ENCODE data around the gene MEX3C.

The MEX3C gene

GRCh38 chr18:51151568-51152511 is 45.6 kb downstream of the MEX3C start:
- no peak for ATAC-seq
- TF ChIP-seq POU6F1 (CRISPR knock-in tag; IDR thresholded peaks at IDR 0.05; ENCODE audit: borderline replicate concordance, low read depth), result no peak
- TF ChIP-seq ZC3H10 (CRISPR knock-in tag; IDR thresholded peaks at IDR 0.05), result no peak
- TF ChIP-seq TSHZ2 (CRISPR knock-in tag; IDR thresholded peaks at IDR 0.05), result no peak
- no peak for TF ChIP-seq ZNF565 (CRISPR knock-in tag; conservative IDR thresholded peaks at IDR 0.05; ENCODE audit: low read depth)
- no peak for TF ChIP-seq CSDC2 (CRISPR knock-in tag; IDR thresholded peaks at IDR 0.05)
- no peak for TF ChIP-seq CREB5 (CRISPR knock-in tag; IDR thresholded peaks at IDR 0.05; ENCODE audit: low read depth)
- no peak for TF ChIP-seq TOX (CRISPR knock-in tag; IDR thresholded peaks at IDR 0.05; ENCODE audit: borderline replicate concordance)
- TF ChIP-seq SNAI2 (CRISPR knock-in tag; IDR thresholded peaks at IDR 0.05), result no peak
- no peak for TF ChIP-seq RARB (CRISPR knock-in tag; IDR thresholded peaks at IDR 0.05)
- TF ChIP-seq ZFP3 (CRISPR knock-in tag; IDR thresholded peaks at IDR 0.05), result no peak
- TF ChIP-seq TCF4 (CRISPR knock-in tag; IDR thresholded peaks at IDR 0.05; ENCODE audit: borderline replicate concordance), result no peak
- no peak for TF ChIP-seq GLIS3 (CRISPR knock-in tag; IDR thresholded peaks at IDR 0.05)
- no peak for TF ChIP-seq CSRNP3 (CRISPR knock-in tag; IDR thresholded peaks at IDR 0.05)
- TF ChIP-seq ZNF70 (CRISPR knock-in tag; IDR thresholded peaks at IDR 0.05), result no peak
- TF ChIP-seq BACH2 (CRISPR knock-in tag; IDR thresholded peaks at IDR 0.05; ENCODE audit: borderline replicate concordance), result no peak
- no peak for TF ChIP-seq OSR1 (CRISPR knock-in tag; IDR thresholded peaks at IDR 0.05)

- TF ChIP-seq ZNF8 (CRISPR knock-in tag; IDR thresholded peaks at IDR 0.05) (no peak), ZNF565 (CRISPR knock-in tag; conservative IDR thresholded peaks at IDR 0.05; ENCODE audit: low read depth) (no peak), CREB5 (CRISPR knock-in tag; IDR thresholded peaks at IDR 0.05; ENCODE audit: low read depth) (no peak), CSDC2 (CRISPR knock-in tag; IDR thresholded peaks at IDR 0.05) (no peak), BACH2 (CRISPR knock-in tag; IDR thresholded peaks at IDR 0.05; ENCODE audit: borderline replicate concordance) (no peak), GLIS3 (CRISPR knock-in tag; IDR thresholded peaks at IDR 0.05) (no peak), TOX (CRISPR knock-in tag; IDR thresholded peaks at IDR 0.05; ENCODE audit: borderline replicate concordance) (no peak), ESRRG (CRISPR knock-in tag; IDR thresholded peaks at IDR 0.05) (no peak), ZNF70 (CRISPR knock-in tag; IDR thresholded peaks at IDR 0.05) (no peak), ARNTL (CRISPR knock-in tag; IDR thresholded peaks at IDR 0.05; ENCODE audit: borderline replicate concordance, low read depth) (no peak)
- no peak for ATAC-seq
Observed at GRCh38 chr18:51151185-51151567, 46.3 kb downstream of the MEX3C start.

GRCh38 chr18:51150113-51150700 is 47.3 kb downstream of the MEX3C start:
- peak; percentile 59; the same call in 2 of the 3 replicates for ATAC-seq
- no peak for TF ChIP-seq PPARA (CRISPR knock-in tag; IDR thresholded peaks at IDR 0.05; ENCODE audit: borderline replicate concordance)
- TF ChIP-seq CREB5 (CRISPR knock-in tag; IDR thresholded peaks at IDR 0.05; ENCODE audit: low read depth), result no peak
- no peak for TF ChIP-seq ARNTL (CRISPR knock-in tag; IDR thresholded peaks at IDR 0.05; ENCODE audit: borderline replicate concordance, low read depth)
- no peak for TF ChIP-seq CSDC2 (CRISPR knock-in tag; IDR thresholded peaks at IDR 0.05)
- no peak for TF ChIP-seq ZNF565 (CRISPR knock-in tag; conservative IDR thresholded peaks at IDR 0.05; ENCODE audit: low read depth)
- no peak for TF ChIP-seq PATZ1 (CRISPR knock-in tag; IDR thresholded peaks at IDR 0.05; ENCODE audit: borderline replicate concordance)
- TF ChIP-seq RARB (CRISPR knock-in tag; IDR thresholded peaks at IDR 0.05), result no peak
- no peak for TF ChIP-seq ISL1 (CRISPR knock-in tag; IDR thresholded peaks at IDR 0.05)
- TF ChIP-seq OSR1 (CRISPR knock-in tag; IDR thresholded peaks at IDR 0.05), result no peak

All from SK-N-SH treated with all-trans-retinoic acid at 6 μM for 48 hours (cell line).